KMS-11 (cell line): ENCODE data around the gene CD320.
"Not testable (repeated sequence)": the region's sequence is repeated elsewhere in the genome, so short reads cannot be mapped to it uniquely, and the experiment has no call there.

Source experiments
- H2AFZ ChIP-seq: fragments of 200-600 bp; sonication (generic); 2 replicates; pipeline ENCODE4 v1.6.1; 2016; ENCODE audit warnings: antibody characterized with exemption, mixed run types, low read depth
- H3K27ac ChIP-seq: fragments of 200-600 bp; sonication (generic); 2 replicates; pipeline ENCODE4 v1.6.1; 2016; ENCODE audit warnings: mild to moderate bottlenecking, mixed run types
- H3K27me3 ChIP-seq: fragments of 200-600 bp; sonication (generic); 2 replicates; pipeline ENCODE4 v1.6.1; 2017; ENCODE audit warnings: mild to moderate bottlenecking, low read depth, mixed run types, moderate library complexity; ENCODE audit not compliant: insufficient read depth
- H3K36me3 ChIP-seq: fragments of 200-600 bp; sonication (generic); 2 replicates; pipeline ENCODE4 v1.6.1; 2017; ENCODE audit warnings: mild to moderate bottlenecking, mixed run types; ENCODE audit not compliant: insufficient read depth
- H3K4me1 ChIP-seq: fragments of 200-600 bp; sonication (generic); 2 replicates; pipeline ENCODE4 v1.6.1; 2016; ENCODE audit warnings: mild to moderate bottlenecking, low read depth, mixed run types; ENCODE audit not compliant: poor library complexity, severe bottlenecking
- H3K4me2 ChIP-seq: fragments of 200-600 bp; sonication (generic); 2 replicates; pipeline ENCODE4 v1.7.0; 2016; ENCODE audit warnings: mild to moderate bottlenecking, mixed run types
- H3K4me3 ChIP-seq: fragments of 200-600 bp; sonication (generic); IDR thresholded peaks from 2 replicates; pipeline ENCODE4 v1.6.1; 2017; ENCODE audit warnings: low read depth, low read length, mixed read lengths; ENCODE audit not compliant: insufficient read depth
- H3K79me2 ChIP-seq: fragments of 200-600 bp; sonication (generic); 2 replicates; pipeline ENCODE4 v1.6.1; 2016; ENCODE audit warnings: low read depth, mixed run types; ENCODE audit not compliant: insufficient read depth
- H3K9ac ChIP-seq: fragments of 200-600 bp; sonication (generic); 2 replicates; pipeline ENCODE4 v1.6.1; 2016; ENCODE audit warnings: mild to moderate bottlenecking, mixed run types
- H4K20me1 ChIP-seq: fragments of 200-600 bp; sonication (generic); 2 replicates; pipeline ENCODE4 v1.6.1; 2016; ENCODE audit warnings: mild to moderate bottlenecking, mixed run types; ENCODE audit not compliant: insufficient read depth
- TF ChIP-seq, protein P1 (sequence below): fragments of 200-600 bp; sonication (generic); conservative IDR thresholded peaks from 2 replicates; pipeline ENCODE4 v1.6.1; 2017; ENCODE audit warnings: low read depth, mild to moderate bottlenecking, antibody characterized with exemption, low read length, moderate library complexity, mixed read lengths

Gene CD320

GRCh38 chr19:8342316-8342683 lies 34.1 kb upstream of the CD320 start:
- Histone ChIP-seq H3K4me2 (no peak overlapping the region), H3K27ac (no peak overlapping the region), H3K27me3 (peaks cover 17% of the 10 kb centered on the region; the same call in 1 of the 2 replicates), H4K20me1 (no peaks in the 10 kb centered on the region), H3K79me2 (no peaks in the 10 kb centered on the region), H3K4me3 (no peak overlapping the region), H3K36me3 (no peaks in the 10 kb centered on the region), H3K9ac (no peak overlapping the region), H3K4me1 (no peaks in the 10 kb centered on the region), H2AFZ (no peak overlapping the region)
- TF ChIP-seq, protein P1, sequence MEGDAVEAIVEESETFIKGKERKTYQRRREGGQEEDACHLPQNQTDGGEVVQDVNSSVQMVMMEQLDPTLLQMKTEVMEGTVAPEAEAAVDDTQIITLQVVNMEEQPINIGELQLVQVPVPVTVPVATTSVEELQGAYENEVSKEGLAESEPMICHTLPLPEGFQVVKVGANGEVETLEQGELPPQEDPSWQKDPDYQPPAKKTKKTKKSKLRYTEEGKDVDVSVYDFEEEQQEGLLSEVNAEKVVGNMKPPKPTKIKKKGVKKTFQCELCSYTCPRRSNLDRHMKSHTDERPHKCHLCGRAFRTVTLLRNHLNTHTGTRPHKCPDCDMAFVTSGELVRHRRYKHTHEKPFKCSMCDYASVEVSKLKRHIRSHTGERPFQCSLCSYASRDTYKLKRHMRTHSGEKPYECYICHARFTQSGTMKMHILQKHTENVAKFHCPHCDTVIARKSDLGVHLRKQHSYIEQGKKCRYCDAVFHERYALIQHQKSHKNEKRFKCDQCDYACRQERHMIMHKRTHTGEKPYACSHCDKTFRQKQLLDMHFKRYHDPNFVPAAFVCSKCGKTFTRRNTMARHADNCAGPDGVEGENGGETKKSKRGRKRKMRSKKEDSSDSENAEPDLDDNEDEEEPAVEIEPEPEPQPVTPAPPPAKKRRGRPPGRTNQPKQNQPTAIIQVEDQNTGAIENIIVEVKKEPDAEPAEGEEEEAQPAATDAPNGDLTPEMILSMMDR, result no peak

DNA sequence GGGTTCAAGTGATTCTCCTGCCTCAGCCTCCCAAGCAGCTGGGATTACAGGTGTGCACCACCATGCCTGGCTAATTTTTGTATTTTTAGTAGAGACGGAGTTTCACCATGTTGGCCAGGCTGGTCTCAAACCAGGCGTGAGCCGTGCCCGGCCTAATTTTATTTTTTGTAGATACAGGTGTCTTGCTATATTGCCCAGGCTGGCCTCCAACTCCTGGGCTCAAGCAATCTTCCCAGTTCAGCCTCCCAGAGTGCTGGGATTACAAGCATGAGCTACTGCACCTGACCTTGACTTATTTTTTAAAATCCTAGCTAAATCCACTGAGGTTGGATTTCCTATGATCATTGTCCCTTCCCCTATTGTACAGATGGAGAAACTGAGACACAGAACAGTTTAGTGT lies 33.3 kb upstream of the CD320 start:
- not testable (repeated sequence) for H3K4me1 ChIP-seq, H3K4me2 ChIP-seq, H3K79me2 ChIP-seq, H3K4me3 ChIP-seq, H3K27ac ChIP-seq, H3K9ac ChIP-seq, H4K20me1 ChIP-seq, H2AFZ ChIP-seq, H3K36me3 ChIP-seq
- H3K27me3 ChIP-seq, result peaks cover 17% of the 10 kb centered on the region; the same call in 1 of the 2 replicates

GRCh38 chr19:8340341-8341096 lies 32.4 kb upstream of the CD320 start:
- H3K9ac ChIP-seq, result no peak overlapping the region
- peaks cover 17% of the 10 kb centered on the region; the same call in 1 of the 2 replicates for H3K27me3 ChIP-seq
- TF ChIP-seq, protein P1, result no peak
- no peaks in the 10 kb centered on the region for H4K20me1 ChIP-seq
- H3K36me3 ChIP-seq, result no peaks in the 10 kb centered on the region
- no peak overlapping the region for H2AFZ ChIP-seq
- H3K79me2 ChIP-seq, result no peaks in the 10 kb centered on the region
- H3K4me1 ChIP-seq, result no peaks in the 10 kb centered on the region
- no peak overlapping the region for H3K4me3 ChIP-seq
- no peak overlapping the region for H3K4me2 ChIP-seq
- H3K27ac ChIP-seq, result no peak overlapping the region

DNA sequence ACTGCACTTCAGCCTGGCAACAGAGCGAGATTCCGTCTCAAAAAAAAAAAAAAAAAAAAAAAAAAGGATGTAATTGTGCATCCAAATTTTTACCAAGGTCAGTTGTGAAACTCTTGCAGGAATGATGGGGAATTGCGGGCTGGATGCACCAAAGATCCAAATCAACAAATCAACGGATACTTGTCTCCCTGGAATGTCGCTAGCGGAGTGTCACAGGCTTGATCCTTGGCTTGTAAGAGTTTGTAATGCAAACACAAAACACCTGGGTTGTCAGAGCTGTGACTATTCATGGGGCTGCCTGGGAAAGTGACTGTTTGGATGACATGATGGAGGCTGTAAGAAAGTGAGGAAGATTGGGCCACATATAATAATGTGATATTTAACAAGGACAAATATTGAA lies 30.7 kb upstream of the CD320 start:
- H3K9ac ChIP-seq, result no peak overlapping the region
- no peak overlapping the region for H2AFZ ChIP-seq
- H4K20me1 ChIP-seq, result no peaks in the 10 kb centered on the region
- H3K4me2 ChIP-seq, result no peak overlapping the region
- no peaks in the 10 kb centered on the region for H3K4me1 ChIP-seq
- H3K27ac ChIP-seq, result no peak overlapping the region
- no peaks in the 10 kb centered on the region for H3K36me3 ChIP-seq
- no peak overlapping the region for H3K4me3 ChIP-seq
- TF ChIP-seq, protein P1, result no peak
- H3K79me2 ChIP-seq, result no peaks in the 10 kb centered on the region
- peaks cover 17% of the 10 kb centered on the region; the same call in 1 of the 2 replicates for H3K27me3 ChIP-seq

- H4K20me1 ChIP-seq, result no peaks in the 10 kb centered on the region
- no peak overlapping the region for H3K4me3 ChIP-seq
- TF ChIP-seq, protein P1, result no peak
- no peaks in the 10 kb centered on the region for H3K79me2 ChIP-seq
- H3K27ac ChIP-seq, result no peak overlapping the region
- no peaks in the 10 kb centered on the region for H3K4me1 ChIP-seq
- no peak overlapping the region for H3K9ac ChIP-seq
- no peak overlapping the region for H3K4me2 ChIP-seq
- H3K36me3 ChIP-seq, result no peaks in the 10 kb centered on the region
- H3K27me3 ChIP-seq, result peaks cover 17% of the 10 kb centered on the region; the same call in 1 of the 2 replicates
- H2AFZ ChIP-seq, result no peak overlapping the region
Observed at GRCh38 chr19:8337728-8338127, 29.6 kb upstream of the CD320 start.
